ENCODE data around the gene BRCA2.

BRCA2 gene

DNA sequence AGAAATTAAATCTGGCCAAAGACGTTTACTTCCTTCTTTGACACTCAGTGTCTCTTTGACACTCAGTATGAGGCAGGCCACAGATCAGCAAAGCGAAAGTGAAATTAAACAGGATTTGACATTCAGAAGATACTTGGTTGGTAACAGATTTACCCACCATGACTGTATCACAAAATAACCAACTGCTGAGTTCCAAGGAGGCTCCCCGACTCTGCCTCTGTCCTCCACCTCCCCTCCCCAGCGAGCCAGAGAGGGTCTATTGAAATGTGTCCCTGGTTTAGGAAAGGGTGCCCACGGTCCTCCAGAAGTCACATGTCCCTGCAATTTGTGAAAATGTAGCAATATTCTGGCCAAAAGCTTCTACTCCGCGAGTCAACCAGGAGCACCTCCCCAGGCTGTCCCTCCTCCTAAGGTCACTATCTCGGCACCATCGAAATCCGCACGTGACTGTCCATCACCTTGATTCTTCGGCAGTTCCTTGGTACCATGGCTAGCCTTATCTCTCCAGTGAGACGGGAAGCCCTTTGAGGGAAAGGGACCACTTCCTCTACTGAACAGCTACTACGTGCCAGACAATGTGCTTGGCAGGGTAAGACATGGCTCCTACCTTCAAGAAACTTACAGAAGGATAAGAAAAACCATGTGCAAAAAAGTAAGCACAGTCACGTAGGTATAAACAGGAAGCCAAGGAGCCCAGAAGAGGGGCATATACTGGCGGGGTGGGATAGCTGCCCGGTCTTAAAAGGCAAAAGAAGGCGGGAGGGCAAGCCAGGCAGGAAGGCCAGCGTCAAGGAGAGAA, 111.1 kb downstream of the BRCA2 start:
- peak overlapping the region; percentile 78 to 95 (median 87) for H3K27ac ChIP-seq
- H3K4me3 ChIP-seq = peak overlapping the region; percentile 62 to 79 (median 71)

DNA sequence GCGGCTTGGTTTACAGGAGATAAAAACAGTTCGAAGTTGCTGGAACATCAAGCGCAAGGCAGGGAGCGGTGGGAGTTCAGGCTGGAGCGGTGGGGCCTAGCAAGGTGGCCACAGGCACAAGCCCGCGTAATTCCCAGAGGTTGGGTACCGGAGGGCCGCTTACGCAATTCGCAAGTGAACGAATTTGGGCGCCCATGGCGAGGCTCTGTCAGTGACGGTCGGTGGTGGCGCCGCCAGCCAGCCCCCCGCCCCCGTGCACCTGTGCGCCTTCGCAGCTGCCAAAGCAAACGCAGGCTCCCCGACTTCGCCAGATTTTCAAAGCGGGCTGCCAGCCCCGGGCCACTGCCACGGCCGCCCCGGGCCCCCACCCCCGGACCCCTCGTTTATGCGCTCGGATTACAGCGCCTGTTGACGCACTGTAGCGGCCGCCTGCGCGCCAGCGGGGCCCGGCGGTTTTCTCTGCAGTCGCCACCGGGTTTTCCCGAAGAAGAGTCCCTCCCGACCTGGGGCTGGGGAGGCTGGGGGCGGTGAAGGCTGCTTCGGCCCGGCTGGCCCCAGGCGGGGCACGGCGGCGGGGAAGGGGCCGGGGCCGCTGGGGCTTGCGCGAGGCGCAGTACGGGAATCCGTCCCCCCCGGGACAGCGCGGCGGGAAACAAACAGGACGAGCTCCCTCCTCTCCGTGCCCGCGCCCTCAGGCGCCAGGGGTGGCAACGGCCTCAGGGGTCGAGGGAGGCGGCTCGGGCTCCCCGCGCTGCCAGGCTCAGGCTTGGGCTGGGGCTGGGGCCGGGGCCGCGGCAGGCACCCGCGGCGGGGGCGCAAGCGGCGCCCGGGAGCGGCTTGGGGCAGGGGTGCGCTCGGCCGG, 111.9 kb downstream of the BRCA2 start:
- Histone ChIP-seq H3K4me3 (peak overlapping the region; percentile 62 to 79 (median 71)), H3K27ac (peak overlapping the region; percentile 78 to 95 (median 87))

DNA sequence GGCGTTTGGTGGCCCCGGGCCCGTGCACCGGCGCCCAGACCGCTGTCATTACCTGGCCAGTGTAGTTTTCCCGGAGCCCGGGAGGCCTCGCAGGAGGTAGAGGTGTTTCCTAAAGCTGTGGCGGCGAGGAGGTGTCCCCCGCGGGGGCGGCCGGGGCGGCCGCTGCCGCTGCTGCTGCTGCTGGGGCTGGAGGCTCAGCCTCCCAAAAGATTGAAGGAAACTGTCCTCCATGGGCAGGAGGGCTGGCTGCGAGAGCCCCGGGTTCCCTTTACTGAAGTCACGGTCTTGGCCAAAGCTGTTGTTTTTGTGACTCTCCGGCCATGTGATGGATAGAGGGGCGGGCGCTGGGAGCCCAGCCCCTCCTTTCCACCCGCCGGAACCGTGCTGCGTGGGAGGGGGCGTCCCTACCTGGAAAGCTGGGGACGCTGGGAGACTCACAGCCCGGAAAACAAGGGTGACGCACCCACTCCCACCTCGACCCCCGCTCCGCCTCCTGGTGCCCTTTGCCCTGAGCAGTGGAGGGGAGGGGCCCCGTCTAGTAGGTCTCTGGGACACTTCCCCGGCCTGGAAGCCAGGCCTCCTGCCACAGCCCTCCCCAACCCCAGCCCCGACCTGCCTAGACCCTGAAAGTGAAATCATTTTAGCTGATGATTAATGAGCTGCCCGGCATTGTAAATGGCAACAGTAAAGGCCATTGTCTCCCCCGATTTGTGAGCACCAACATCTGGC, 112.7 kb downstream of the BRCA2 start, which contains the start of gene N4BP2L1:
N4BP2L1 (minus strand) TSS at position 279 of the 729 bp plus-strand sequence; CDS start at position 231, 48 bp downstream.
- Histone ChIP-seq H3K4me3 (peak within 1 kb of the TSS; percentile 62 to 79 (median 71)), H3K27ac (peak within 1 kb of the TSS; percentile 78 to 95 (median 87))

DNA sequence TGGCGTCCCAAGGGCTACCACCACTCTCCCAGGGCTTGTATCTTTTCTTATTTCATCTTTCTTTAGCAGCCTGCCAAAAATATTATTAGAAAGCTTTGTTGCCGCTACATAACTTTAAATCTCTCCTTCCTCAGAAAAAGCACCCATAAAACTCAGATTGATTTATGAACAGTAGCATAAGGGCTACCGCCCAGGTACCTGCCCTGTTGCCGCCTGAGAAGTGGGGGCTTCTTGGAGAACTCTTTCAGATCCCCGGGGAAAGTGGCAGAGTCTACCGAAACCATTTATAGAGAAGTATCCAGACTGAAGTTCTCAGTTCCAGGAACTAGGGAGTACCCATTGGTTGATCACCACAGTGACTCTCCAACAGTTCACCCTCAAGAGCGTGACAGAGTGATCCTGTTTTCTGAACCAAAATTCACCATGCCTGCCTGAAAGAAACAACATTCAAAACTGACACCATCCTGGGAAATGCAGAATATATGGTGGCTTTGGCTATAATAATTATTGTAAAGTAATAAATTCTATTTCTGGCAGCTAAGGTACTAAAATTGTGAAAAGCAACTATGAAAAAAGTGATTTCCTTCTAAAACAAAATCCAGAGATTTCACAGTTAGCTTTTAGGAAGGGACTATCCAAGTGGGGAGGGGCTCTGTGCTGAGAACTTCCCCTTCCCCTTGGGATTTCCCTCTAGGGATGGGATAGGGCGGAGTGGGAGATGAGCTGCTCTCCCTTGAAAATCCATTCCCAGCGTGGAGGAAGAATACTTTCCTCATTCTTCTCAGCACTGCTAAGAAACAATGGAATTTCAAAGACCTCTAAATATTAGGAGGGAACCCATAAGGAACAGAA, 113.5 kb downstream of the BRCA2 start:
- peak overlapping the region; percentile 78 to 95 (median 87) for H3K27ac ChIP-seq

DNA sequence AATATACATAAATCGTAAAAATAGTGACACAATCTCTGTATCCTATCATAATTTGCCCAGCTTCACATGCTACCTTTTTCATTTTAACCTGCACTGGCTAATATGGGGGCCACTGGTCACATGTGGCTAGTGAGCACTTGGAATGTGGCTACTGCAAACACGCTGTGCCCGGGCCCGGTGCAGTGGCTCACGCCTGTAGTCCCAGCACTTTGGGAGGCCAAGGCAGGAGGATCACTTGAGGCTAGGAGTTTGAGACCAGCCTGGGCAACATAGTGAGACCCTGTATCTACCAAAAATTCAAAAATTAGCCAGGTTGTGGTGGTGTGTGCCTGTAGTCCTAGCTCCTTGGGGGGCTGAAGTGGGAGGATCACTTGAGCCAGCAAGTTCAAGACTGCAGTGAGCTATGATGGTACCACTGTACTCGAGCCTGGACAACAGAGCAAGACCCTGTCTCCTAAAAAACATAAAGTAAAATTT, 114.2 kb downstream of the BRCA2 start:
- H3K27ac ChIP-seq = peak overlapping the region in 14 of 21 experiments; percentile 2 to 95 (median 90)
- no peak overlapping the region for H3K4me3 ChIP-seq

More for the DNA sequence above, 113.5 kb downstream of the BRCA2 start:
- peak overlapping the region; percentile 62 to 79 (median 71) for H3K4me3 ChIP-seq

DNA sequence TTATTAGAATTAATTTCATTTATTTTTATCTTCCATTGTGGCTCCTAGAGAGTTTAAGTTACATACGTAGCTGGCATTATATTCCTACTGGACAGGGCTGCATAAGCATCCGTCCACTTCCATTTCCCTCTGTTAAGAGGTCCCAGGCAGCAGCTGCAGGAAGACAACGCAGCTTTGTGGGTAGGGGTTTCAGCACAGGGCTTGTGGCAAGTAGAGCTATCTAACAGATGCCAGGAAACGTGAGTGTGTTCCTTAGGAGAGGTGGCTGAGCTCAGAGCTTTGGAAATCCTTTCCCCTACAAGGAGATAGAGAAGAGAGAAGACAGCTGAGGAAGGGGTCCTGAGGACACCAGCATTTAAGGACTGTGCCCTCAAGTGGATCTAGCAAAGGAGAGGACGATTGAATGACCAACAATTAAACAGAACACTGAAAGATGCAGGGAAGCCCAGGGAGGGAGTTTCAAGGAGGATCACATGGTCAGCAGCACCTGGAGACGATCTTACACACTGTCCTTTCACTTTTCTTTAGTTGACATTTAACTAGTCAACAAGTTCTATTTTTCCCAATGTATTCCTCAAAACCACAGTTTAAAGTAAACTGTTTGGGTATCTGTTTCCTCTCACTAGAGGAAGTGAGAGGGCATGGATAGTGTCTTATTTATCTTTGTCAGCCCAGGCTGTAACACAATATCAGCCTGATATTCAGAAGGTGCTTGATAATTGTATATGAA, 114.9 kb downstream of the BRCA2 start:
- H3K4me3 ChIP-seq = no peak overlapping the region
- peak overlapping the region in 2 of 21 experiments; percentile 90 to 94 for H3K27ac ChIP-seq

DNA sequence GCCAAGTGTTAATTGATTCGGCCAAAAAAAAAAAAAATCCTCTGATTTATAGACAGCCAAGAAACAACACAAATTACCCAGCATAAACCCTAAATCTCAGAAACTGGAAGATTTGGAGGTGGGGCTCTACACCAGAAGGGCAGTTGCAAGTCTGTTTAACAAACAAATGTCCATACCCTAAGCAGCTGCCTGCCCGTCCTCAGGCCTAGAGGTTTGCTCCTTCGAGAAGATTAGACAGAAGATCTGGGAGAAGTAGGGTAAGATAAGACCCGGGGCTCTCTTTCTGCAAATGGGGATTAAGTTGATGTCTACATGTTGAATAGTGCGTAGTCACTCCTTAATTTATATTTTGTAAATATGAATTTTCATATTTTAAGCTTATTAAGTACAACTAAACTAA, 116.1 kb downstream of the BRCA2 start:
- H3K4me3 ChIP-seq = no peak overlapping the region
- no peak overlapping the region for H3K27ac ChIP-seq

DNA sequence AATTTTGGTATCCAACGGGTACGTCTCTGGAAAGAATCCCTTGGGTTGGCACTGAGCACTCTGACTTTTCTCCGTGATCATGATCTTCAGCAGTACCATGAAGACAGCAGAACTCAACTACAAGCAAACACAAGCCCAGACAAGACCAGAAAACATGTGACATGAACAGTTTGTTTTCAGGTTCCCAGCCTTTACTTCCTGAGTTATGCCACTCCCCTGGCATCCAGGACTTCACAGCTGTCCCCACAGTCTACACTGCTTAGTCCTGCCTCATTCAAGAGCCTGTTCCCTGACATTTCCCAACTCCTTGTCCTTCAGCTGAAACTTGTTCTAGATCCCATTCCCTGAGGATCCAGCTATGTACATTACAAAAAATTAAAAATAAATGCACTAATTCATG, 117.5 kb downstream of the BRCA2 start:
- H3K27ac ChIP-seq = peak overlapping the region in 1 of 21 experiments; percentile 17
- no peak overlapping the region for H3K4me3 ChIP-seq

DNA sequence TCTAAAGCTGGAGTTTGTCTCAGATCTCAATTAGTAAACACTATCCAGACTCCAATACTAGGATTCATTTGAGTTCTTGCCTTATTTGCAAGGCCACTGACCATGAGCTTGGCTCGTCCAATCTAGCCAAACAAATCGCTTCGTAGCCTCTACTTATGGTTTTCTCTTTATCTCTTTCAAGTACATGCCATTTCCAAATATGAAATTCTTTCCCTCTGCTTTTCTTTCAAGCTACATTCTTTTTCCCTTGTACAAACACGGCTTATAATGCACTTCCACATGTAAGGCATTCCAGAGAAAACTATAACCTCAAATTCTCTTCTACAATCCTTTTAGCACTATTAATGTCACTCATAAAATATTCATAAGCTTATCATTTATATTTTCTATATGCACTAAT, 123.6 kb downstream of the BRCA2 start:
- Histone ChIP-seq H3K4me3 (no peak overlapping the region), H3K27ac (no peak overlapping the region)

DNA sequence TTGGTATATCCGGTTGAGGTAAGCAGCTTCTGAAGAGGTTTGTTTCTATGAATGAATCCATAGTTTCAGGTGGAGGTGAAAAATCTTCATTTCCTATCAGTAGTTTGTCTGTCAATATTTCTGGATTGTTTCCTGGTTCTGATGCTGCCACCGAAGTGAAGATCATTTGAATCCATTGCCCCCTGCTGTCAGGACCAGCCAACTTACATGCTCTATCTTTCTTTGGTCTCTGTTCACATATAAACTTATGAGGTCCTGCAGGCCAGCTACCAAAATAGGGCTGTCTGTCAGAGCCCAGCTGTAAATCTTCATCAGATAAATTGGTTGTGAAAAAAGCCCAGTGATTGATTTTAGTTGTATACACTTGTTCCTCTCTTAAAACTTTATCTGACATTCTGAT, 127.8 kb downstream of the BRCA2 start:
- Histone ChIP-seq H3K4me3 (no peak overlapping the region), H3K27ac (no peak overlapping the region)

DNA sequence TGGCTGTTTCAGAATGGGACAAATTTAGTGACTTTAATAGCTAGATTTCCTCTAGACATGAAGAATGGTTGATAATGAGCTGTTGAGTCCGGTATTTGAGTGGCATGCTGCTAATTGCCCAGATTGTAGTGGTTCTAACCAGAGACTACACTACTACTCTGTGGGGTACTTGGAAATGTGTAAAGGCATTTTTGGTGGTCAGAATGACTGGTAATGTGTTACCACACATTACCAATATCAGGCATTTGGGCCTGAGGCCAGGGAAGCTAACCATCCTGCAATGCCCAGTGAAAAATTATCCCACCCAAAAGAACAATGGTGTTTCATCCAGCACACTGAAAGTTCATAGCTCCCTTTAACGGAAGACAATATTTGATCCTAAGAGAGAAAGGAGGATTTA, 130.2 kb downstream of the BRCA2 start:
- Histone ChIP-seq H3K4me3 (no peak overlapping the region), H3K27ac (no peak overlapping the region)

DNA sequence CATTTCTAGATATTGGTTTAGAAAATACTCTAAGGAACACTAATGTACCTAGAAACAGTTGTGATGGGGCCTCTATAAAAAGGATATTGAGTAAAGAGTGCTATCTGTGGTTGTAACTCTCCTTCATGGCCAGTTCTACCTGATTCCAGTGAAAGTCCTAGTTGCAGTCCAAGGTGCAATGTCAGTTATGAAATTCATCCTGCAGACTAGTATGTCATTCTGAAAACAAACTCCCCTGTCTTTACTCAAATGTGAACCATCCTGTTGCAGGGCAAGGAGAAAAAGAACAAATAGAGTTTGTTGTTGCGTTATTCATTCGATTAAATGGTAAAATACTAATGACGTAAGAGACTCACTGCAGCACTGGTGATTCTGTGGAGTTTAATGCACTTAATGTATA, 130.9 kb downstream of the BRCA2 start:
- Histone ChIP-seq H3K4me3 (no peak overlapping the region), H3K27ac (no peak overlapping the region)

DNA sequence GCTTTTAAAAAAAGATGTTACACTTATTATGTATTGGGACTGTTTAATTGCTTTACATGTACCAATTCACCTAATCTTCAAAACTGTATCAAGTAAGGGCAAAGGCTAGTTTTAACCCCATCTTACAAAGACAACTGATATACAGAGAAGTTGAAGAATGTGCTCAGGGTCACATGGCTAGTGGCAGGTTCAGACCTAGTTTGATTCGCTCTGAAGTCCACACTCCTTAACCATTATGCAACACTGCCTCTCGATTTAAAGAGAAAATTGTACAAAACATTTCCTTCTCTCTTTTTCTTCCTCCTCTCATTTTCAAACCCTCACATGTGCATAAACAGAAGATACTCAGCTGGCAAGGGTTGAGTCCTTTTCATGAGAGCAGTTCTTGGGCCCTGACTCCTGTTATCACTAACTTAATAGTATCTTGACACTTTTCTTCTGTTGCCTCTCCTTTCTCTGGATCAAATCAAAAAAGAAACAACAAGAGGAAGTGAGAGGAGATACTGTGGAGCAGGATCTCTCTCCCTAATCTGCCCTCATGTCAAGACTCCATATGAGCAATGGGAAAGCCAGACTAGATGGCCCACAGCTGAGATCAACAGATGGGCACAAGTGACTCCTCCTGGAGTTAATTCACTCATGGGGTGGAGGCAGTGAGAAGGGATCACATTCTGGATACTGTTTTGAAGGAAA, 131.6 kb downstream of the BRCA2 start:
- Histone ChIP-seq H3K27ac (no peak overlapping the region), H3K4me3 (no peak overlapping the region)

DNA sequence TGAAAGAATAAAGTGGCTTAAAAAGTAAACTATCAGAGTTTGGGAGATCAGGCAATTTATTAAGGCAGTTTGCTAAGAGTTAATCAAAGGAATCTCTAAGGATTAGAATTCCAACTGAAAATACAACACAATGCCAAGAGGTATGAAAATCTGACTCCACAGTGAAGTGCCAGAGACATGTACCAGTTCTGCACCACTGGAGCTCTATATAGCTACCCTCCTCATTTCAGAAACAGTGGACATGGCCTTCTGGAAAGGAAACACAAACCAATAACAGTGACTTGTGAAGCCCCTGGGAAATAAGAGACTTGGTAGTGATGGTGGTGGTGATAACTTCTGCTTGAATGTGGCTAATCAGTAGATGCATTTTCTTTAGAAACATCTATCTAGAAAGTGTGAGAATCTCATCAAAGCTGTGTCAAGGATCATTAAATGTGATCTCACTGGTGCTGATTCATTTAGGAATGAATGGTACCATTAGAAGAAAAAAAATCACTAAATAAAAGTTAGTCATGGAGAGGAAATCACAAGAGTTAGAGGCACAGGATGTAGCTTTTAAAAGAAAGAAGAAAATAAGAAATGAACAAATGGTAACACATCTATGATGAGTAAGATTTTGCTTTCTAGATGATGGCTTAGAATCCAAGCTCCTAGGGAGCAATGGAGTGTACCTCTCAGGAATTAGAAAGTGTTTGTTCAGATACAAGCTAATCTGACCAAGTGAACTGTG, 132.8 kb downstream of the BRCA2 start:
- H3K4me3 ChIP-seq = no peak overlapping the region
- no peak overlapping the region for H3K27ac ChIP-seq

DNA sequence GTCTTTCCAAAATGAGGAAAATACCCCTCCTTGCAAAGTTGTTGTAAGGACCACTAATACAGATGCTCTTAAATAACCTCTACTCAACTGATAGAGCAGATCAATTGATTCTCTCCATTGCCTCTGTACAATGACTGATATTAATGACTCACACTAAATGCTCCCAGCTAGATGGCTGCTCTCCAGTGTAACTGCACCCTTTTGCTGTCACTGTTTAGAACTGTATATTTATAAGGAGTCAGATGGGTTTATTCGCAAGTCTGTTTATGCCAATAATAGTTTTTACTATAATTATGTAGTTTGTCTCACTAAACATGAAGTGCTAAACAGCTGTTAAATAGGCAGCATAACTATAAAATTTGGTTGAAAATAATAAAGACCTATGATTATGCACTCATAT, 133.7 kb downstream of the BRCA2 start:
- Histone ChIP-seq H3K4me3 (no peak overlapping the region), H3K27ac (no peak overlapping the region)

All from skin epidermis (tissue), 12 donors.